GM13976 (cell line): ENCODE results near the gene SLC17A2.

ENCODE experiments used
- DNase-seq: peaks from one replicate; pipeline ENCODE4 v3.0.0; 2012; ENCODE audit warnings: low spot score
- in situ Hi-C: fragments of 300-500 bp; cut with MboI; formaldehyde crosslinking; loops from one replicate; pipeline ENCODE4 v1.12.0; 2022; ENCODE audit warnings: low sequenced_read_pairs, mixed read lengths, inconsistent platforms; ENCODE audit not compliant: unreplicated experiment
- TF ChIP-seq, protein P1 (sequence below): IDR thresholded peaks from 2 replicates; pipeline ENCODE4 v1.5.1; 2012; ENCODE audit warnings: borderline replicate concordance, mild to moderate bottlenecking; ENCODE audit not compliant: insufficient read depth; ENCODE audit errors: extremely low read depth, missing control alignments, control extremely low read depth

SLC17A2 gene

DNA sequence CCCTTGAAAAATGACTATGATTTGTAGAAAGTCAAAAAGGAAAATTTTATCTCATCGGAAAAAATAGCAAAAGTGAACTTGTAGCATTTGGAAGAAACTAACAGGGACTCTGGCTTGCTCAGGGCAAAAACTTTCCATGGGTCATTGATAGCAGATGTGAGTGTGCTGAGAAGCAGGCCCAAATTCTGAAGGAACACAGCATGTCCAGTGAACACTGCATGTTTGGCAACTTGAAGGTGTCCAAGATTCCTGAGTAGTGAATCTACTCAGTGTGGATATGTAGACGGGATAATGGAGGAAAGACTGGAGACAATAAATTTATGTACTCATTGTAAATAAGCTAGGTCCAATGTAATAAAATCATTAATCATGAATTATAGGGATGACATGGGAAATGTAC, 8.2 kb downstream of the SLC17A2 start:
- in situ Hi-C loops: no loop called here
- TF ChIP-seq, protein P1, sequence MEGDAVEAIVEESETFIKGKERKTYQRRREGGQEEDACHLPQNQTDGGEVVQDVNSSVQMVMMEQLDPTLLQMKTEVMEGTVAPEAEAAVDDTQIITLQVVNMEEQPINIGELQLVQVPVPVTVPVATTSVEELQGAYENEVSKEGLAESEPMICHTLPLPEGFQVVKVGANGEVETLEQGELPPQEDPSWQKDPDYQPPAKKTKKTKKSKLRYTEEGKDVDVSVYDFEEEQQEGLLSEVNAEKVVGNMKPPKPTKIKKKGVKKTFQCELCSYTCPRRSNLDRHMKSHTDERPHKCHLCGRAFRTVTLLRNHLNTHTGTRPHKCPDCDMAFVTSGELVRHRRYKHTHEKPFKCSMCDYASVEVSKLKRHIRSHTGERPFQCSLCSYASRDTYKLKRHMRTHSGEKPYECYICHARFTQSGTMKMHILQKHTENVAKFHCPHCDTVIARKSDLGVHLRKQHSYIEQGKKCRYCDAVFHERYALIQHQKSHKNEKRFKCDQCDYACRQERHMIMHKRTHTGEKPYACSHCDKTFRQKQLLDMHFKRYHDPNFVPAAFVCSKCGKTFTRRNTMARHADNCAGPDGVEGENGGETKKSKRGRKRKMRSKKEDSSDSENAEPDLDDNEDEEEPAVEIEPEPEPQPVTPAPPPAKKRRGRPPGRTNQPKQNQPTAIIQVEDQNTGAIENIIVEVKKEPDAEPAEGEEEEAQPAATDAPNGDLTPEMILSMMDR: no peak
- DNase-seq: no peak

- in situ Hi-C loops: no loop called here
- TF ChIP-seq, protein P1: no peak
- DNase-seq: no peak
Measured at GRCh38 chr6:25921525-25922203, 8.8 kb downstream of the SLC17A2 start.

- TF ChIP-seq, protein P1: no peak
- in situ Hi-C loops: no loop called here
- no peak for DNase-seq
Measured at GRCh38 chr6:25919657-25920056, 10.8 kb downstream of the SLC17A2 start.

DNA sequence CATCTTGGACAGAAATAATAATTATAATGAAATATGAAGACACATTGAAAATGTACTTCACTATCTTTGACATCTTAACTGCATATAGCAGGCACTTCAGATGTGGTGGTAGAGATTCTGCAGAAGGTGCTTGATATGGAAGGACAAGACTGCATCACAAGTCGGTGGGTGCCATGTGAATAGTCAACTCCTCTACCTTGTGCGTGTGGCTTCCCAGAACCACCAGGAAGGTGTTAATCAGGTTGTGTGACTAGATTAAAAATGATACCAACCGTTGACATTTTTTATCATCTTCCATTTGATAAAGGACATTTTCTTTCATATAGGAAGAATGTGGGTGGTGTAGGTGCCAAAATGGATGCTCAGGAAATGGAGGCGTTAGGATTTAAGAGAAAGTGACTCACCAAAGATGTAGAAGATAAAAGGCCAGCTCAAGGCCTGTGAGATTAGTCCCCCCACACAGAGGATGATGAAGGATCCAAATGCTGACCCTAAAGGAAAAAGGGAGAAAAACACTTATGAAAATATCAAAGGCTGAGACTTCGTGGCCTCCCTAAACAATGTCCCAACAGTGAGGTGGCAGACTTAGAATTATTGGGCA, 12.3 kb downstream of the SLC17A2 start:
- in situ Hi-C loops: no loop called here
- TF ChIP-seq, protein P1: no peak
- no peak for DNase-seq

DNA sequence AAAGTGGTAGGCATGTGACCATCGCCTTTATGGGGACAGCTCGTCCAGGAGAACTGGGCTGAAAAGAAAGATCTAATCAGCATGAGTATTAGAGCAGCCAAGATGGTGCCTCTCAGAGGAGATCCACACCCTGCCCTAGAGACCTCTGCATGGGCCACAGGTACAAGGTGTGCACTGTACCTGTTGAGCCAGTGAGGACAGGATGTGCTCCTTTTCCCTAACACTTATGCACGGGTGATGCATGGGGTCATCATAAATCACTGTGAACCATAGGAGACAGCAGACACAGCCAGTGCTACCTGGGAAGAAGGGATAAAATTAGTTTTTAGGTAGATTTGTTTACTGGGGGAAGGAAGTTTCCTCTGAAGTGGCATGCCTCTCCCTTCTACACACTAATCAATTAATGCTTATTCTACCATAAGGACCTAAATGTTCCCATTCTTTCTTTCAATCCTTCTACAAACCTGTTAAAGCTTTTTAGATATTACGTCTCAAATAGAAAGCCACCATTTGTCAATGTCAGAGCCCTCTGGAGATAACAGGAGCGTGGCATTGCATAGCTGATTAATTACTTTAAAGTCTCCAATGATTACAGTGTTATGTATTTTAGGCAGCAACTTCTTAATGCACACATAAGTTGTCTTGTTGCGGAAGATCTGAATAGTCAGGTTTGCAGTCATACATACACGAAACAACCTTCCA, 13.6 kb downstream of the SLC17A2 start:
- TF ChIP-seq, protein P1: no peak
- in situ Hi-C loops: no loop called here
- DNase-seq: no peak

DNA sequence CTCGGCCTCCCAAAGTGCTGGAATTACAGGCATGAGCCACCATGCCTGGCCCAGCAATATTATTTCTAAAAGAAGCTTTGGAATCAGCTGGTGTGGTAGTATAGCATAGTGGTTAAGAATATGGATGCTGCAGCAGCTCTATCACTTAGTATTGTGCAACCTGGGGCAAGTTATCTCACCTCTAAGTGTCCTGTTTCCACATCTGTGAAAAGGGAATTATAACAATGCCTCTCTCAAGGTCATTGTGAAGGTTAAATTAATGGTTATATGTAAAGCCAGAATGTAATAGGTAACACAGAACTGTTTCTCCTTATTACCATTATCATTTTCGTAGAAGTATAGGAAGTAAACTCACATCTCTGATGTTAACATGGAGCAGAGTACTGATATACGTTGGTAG, 14.2 kb downstream of the SLC17A2 start:
- no peak for DNase-seq
- in situ Hi-C loops: no loop called here
- TF ChIP-seq, protein P1: no peak
